H9 (cell line): Measurements from ENCODE around the gene KRTAP12-3. TPM values are rescaled to one million over a fixed set of nuclear protein-coding genes. Genes with fewer than 3 reads are reported as not detected.

Experiments used
- DNase-seq: peaks from one replicate; pipeline ENCODE4 v3.0.0-alpha.2; 2017
- H2AFZ ChIP-seq: one replicate; pipeline ENCODE4 v1.6.1; 2013; ENCODE audit warnings: mild to moderate bottlenecking, low read length, control low read depth, moderate library complexity
- H2AK5ac ChIP-seq: 2 replicates; pipeline ENCODE4 v1.6.1; 2013; ENCODE audit warnings: low read length, control low read depth, mixed read lengths; ENCODE audit not compliant: insufficient read length
- H2BK120ac ChIP-seq: one replicate; pipeline ENCODE4 v1.6.1; 2013; ENCODE audit warnings: low read depth, mild to moderate bottlenecking, low read length, control low read depth, inconsistent platforms; ENCODE audit not compliant: poor library complexity, severe bottlenecking
- H2BK12ac ChIP-seq: 2 replicates; pipeline ENCODE4 v1.6.1; 2013; ENCODE audit warnings: low read length, control low read depth, mixed read lengths, low read depth; ENCODE audit not compliant: insufficient read length
- H2BK15ac ChIP-seq: 2 replicates; pipeline ENCODE4 v1.6.1; 2013; ENCODE audit warnings: low read depth, low read length, control low read depth
- H2BK20ac ChIP-seq: one replicate; pipeline ENCODE4 v1.6.1; 2013; ENCODE audit warnings: low read depth, mild to moderate bottlenecking, low read length, control low read depth, inconsistent platforms; ENCODE audit not compliant: poor library complexity, severe bottlenecking
- H2BK5ac ChIP-seq: 2 replicates; pipeline ENCODE4 v1.6.1; 2013; ENCODE audit warnings: low read length, control low read depth, mixed read lengths; ENCODE audit not compliant: insufficient read length
- H3K14ac ChIP-seq: 2 replicates; pipeline ENCODE4 v1.6.1; 2013; ENCODE audit warnings: low read length, control low read depth; ENCODE audit not compliant: insufficient read depth
- H3K18ac ChIP-seq: 2 replicates; pipeline ENCODE4 v1.6.1; 2013; ENCODE audit warnings: low read depth, mild to moderate bottlenecking, mixed read lengths, low read length, control low read depth; ENCODE audit not compliant: insufficient read length
- H3K23ac ChIP-seq: 2 replicates; pipeline ENCODE4 v1.6.1; 2013; ENCODE audit warnings: low read length, control low read depth, mixed read lengths, low read depth; ENCODE audit not compliant: insufficient read length
- H3K23me2 ChIP-seq: 2 replicates; pipeline ENCODE4 v1.6.1; 2013; ENCODE audit warnings: low read depth, mild to moderate bottlenecking, mixed read lengths, low read length, control low read depth; ENCODE audit not compliant: insufficient read length, poor library complexity, severe bottlenecking
- H3K27ac ChIP-seq: 2 replicates; pipeline ENCODE4 v1.5.1; 2013; ENCODE audit warnings: low read length, control low read depth, mixed read lengths, low read depth; ENCODE audit not compliant: insufficient read length
- H3K27me3 ChIP-seq: 2 replicates; pipeline ENCODE4 v1.6.1; 2013; ENCODE audit warnings: low read length, control low read depth, inconsistent platforms; ENCODE audit not compliant: insufficient read depth
- H3K4ac ChIP-seq: 2 replicates; pipeline ENCODE4 v1.6.1; 2013; ENCODE audit warnings: low read depth, mild to moderate bottlenecking, control low read depth, inconsistent platforms, low read length, moderate library complexity
- H3K4me1 ChIP-seq: 2 replicates; pipeline ENCODE4 v1.6.1; 2013; ENCODE audit warnings: low read length, control low read depth, inconsistent platforms; ENCODE audit not compliant: insufficient read depth
- H3K4me2 ChIP-seq: 2 replicates; pipeline ENCODE4 v1.6.1; 2013; ENCODE audit warnings: low read length, control low read depth, mixed read lengths; ENCODE audit not compliant: insufficient read length, insufficient read depth
- H3K56ac ChIP-seq: 2 replicates; pipeline ENCODE4 v1.6.1; 2013; ENCODE audit warnings: low read depth, mild to moderate bottlenecking, mixed read lengths, low read length, control low read depth; ENCODE audit not compliant: insufficient read length
- H3K79me1 ChIP-seq: 2 replicates; pipeline ENCODE4 v1.6.1; 2013; ENCODE audit warnings: low read depth, mild to moderate bottlenecking, moderate library complexity, low read length, control low read depth, inconsistent platforms; ENCODE audit not compliant: insufficient read depth, poor library complexity, severe bottlenecking
- H3K79me2 ChIP-seq: 2 replicates; pipeline ENCODE4 v1.6.1; 2013; ENCODE audit warnings: low read length, control low read depth, inconsistent platforms; ENCODE audit not compliant: insufficient read depth
- H3K9ac ChIP-seq: 2 replicates; pipeline ENCODE4 v1.6.1; 2013; ENCODE audit warnings: low read length, control low read depth, mixed read lengths; ENCODE audit not compliant: insufficient read length; ENCODE audit errors: extremely low read depth
- H3K9me3 ChIP-seq: one replicate; pipeline ENCODE4 v1.6.1; 2013; ENCODE audit warnings: low read depth, low read length, inconsistent platforms; ENCODE audit not compliant: control insufficient read depth
- H3T11ph ChIP-seq: one replicate; pipeline ENCODE4 v1.6.1; 2013; ENCODE audit warnings: mild to moderate bottlenecking, low read length, control low read depth, inconsistent platforms
- H4K20me1 ChIP-seq: one replicate; pipeline ENCODE4 v1.6.1; 2013; ENCODE audit not compliant: control insufficient read depth, insufficient read length, insufficient read depth
- H4K5ac ChIP-seq: 2 replicates; pipeline ENCODE4 v1.6.1; 2013; ENCODE audit warnings: low read depth, mild to moderate bottlenecking, mixed read lengths, low read length, control low read depth; ENCODE audit not compliant: insufficient read length
- H4K8ac ChIP-seq: replicated peaks from 2 replicates; pipeline ENCODE4 v1.6.1; 2013; ENCODE audit warnings: low read length, control low read depth, mixed read lengths, low read depth; ENCODE audit not compliant: insufficient read length
- H4K91ac ChIP-seq: 2 replicates; pipeline ENCODE4 v1.6.1; 2013; ENCODE audit warnings: low read depth, mild to moderate bottlenecking, moderate library complexity, mixed read lengths, low read length, control low read depth; ENCODE audit not compliant: insufficient read length
- H3K27ac Mint-ChIP-seq, 3 experiments: 2 replicates in 2 of 3; 3 replicates in 1 of 3; pipeline ENCODE4 v1.8.0; 2020 to 2021; ENCODE audit warnings: mixed read lengths in 3 of 3, mild to moderate bottlenecking in 1 of 3, moderate library complexity in 1 of 3
- H3K27me3 Mint-ChIP-seq: 2 replicates; pipeline ENCODE4 v1.8.0; 2021; ENCODE audit warnings: low read depth, mild to moderate bottlenecking, moderate library complexity, mixed read lengths
- H3K36me3 Mint-ChIP-seq, 3 experiments: 2 replicates in 2 of 3; 3 replicates in 1 of 3; pipeline ENCODE4 v1.8.0; 2020 to 2021; ENCODE audit warnings: low read depth in 3 of 3, mixed read lengths in 3 of 3; ENCODE audit not compliant: insufficient read depth in 1 of 3
- H3K4me1 Mint-ChIP-seq, 2 experiments: 2 replicates each; pipeline ENCODE4 v1.8.0; 2020; ENCODE audit warnings: mixed read lengths in 2 of 2
- H3K4me3 Mint-ChIP-seq, 2 experiments: 2 replicates in 1 of 2; 3 replicates in 1 of 2; pipeline ENCODE4 v1.8.0; 2020 to 2021; ENCODE audit warnings: mild to moderate bottlenecking in 2 of 2, mixed read lengths in 2 of 2, moderate library complexity in 1 of 2
- H3K9me3 Mint-ChIP-seq, 2 experiments: 2 replicates in 1 of 2; 3 replicates in 1 of 2; pipeline ENCODE4 v1.8.0; 2020; ENCODE audit warnings: mild to moderate bottlenecking in 2 of 2, mixed read lengths in 2 of 2, moderate library complexity in 1 of 2
- CTCF ChIP-seq: fragments of 200-600 bp; sonication (generic); conservative IDR thresholded peaks from 3 replicates; pipeline ENCODE4 v1.8.0; 2021; ENCODE audit warnings: antibody characterized with exemption, mild to moderate bottlenecking
- total RNA-seq: library from RNA; stranded (reverse); gene quantifications from 2 replicates; pipeline ENCODE4 v1.2.1, GENCODE V29; 2021

The KRTAP12-3 gene
- total RNA-seq, 1 experiment from 2014 or later: not detected

- no peak overlapping the region for H2AK5ac ChIP-seq
- H3K23ac ChIP-seq: no peak overlapping the region
- Mint-ChIP-seq H3K9me3 (peaks cover 50 to 54% of the 10 kb centered on the region in 2 experiments), H3K27ac (no peak overlapping the region), H3K36me3 (peaks cover 12 to 46% (median 30%) of the 10 kb centered on the region in 3 experiments), H3K4me1 (peaks cover 6 to 7% of the 10 kb centered on the region in 2 experiments; a peak in 3 of 4 replicates), H3K27me3 (peaks cover 5% of the 10 kb centered on the region), H3K4me3 (no peak overlapping the region)
- H2BK120ac ChIP-seq: no peak overlapping the region
- no peak overlapping the region for H4K5ac ChIP-seq
- no peak overlapping the region for H3K4me2 ChIP-seq
- H4K91ac ChIP-seq: no peak overlapping the region
- no peak overlapping the region for H2BK20ac ChIP-seq
- H3T11ph ChIP-seq: no peak overlapping the region
- H3K23me2 ChIP-seq: no peaks in the 10 kb centered on the region
- no peak overlapping the region for H3K9ac ChIP-seq
- no peaks in the 10 kb centered on the region for H3K27me3 ChIP-seq
- no peaks in the 10 kb centered on the region for H4K20me1 ChIP-seq
- TF ChIP-seq CTCF: no peak
- H3K79me1 ChIP-seq: no peaks in the 10 kb centered on the region
- no peak overlapping the region for H3K14ac ChIP-seq
- no peak overlapping the region for H2BK15ac ChIP-seq
- no peak overlapping the region for H3K27ac ChIP-seq
- H3K79me2 ChIP-seq: no peaks in the 10 kb centered on the region
- no peak overlapping the region for H4K8ac ChIP-seq
- H3K9me3 ChIP-seq: peaks cover 4% of the 10 kb centered on the region
- H2BK5ac ChIP-seq: no peak overlapping the region
- H3K4me1 ChIP-seq: no peaks in the 10 kb centered on the region
- H2AFZ ChIP-seq: no peak overlapping the region
- no peak overlapping the region for H3K4ac ChIP-seq
- no peak for DNase-seq
- no peak overlapping the region for H2BK12ac ChIP-seq
- no peak overlapping the region for H3K56ac ChIP-seq
- no peak overlapping the region for H3K18ac ChIP-seq
Measured at GRCh38 chr21:44623575-44623974, 34.2 kb upstream of the KRTAP12-3 start.
